OCI-LY7 (cell line): Measurements from ENCODE around the gene CA10.

ENCODE experiments used
- EZH2phosphoT487 ChIP-seq: fragments of 200-600 bp; sonication (generic); IDR thresholded peaks from 2 replicates; pipeline ENCODE4 v1.6.1; 2018; ENCODE audit warnings: low read depth, borderline replicate concordance, mild to moderate bottlenecking, mixed run types, antibody characterized with exemption, low read length, moderate library complexity, mixed read lengths
- TF ChIP-seq, protein P1 (sequence below): fragments of 200-600 bp; sonication (generic); conservative IDR thresholded peaks from 2 replicates; pipeline ENCODE4 v1.5.1; 2014; ENCODE audit warnings: mild to moderate bottlenecking, antibody characterized with exemption, low read length, moderate library complexity, mixed read lengths

GRCh38 chr17:52134641-52135040 is 23.9 kb downstream of the CA10 start:
- TF ChIP-seq, protein P1, sequence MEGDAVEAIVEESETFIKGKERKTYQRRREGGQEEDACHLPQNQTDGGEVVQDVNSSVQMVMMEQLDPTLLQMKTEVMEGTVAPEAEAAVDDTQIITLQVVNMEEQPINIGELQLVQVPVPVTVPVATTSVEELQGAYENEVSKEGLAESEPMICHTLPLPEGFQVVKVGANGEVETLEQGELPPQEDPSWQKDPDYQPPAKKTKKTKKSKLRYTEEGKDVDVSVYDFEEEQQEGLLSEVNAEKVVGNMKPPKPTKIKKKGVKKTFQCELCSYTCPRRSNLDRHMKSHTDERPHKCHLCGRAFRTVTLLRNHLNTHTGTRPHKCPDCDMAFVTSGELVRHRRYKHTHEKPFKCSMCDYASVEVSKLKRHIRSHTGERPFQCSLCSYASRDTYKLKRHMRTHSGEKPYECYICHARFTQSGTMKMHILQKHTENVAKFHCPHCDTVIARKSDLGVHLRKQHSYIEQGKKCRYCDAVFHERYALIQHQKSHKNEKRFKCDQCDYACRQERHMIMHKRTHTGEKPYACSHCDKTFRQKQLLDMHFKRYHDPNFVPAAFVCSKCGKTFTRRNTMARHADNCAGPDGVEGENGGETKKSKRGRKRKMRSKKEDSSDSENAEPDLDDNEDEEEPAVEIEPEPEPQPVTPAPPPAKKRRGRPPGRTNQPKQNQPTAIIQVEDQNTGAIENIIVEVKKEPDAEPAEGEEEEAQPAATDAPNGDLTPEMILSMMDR, result no peak
- TF ChIP-seq EZH2phosphoT487, result no peak
